GM18517 (cell line): ENCODE data around the gene FYB1.
"Not testable (repeated sequence)": the region's sequence is repeated elsewhere in the genome, so short reads cannot be mapped to it uniquely, and the experiment has no call there.

Experiments
- ATAC-seq: cut with Tn5 transposase; IDR thresholded peaks from one replicate; pipeline ENCODE4 v1.9.1; 2021; ENCODE audit warnings: mild to moderate bottlenecking, moderate library complexity; ENCODE audit not compliant: unreplicated experiment

Gene FYB1

GRCh38 chr5:39226558-39226957 is 7.2 kb upstream of the FYB1 start:
- no peak for ATAC-seq

DNA sequence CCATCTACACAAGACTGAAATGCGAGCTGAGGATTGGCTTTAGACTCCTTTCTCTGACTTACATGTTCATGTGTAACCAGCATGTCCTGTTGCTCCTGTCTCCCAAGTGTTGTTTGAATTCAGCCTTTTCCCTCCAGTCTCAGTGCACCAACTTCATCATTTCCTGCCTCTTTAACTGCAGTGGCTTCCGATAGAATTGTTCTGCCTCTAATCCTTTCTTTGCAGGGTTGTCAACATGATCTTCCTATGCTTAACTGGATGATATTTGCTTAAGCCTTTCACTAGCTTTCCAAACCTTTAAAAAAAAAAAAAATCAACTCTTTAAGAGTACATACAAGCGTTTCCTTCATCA is 6.7 kb upstream of the FYB1 start:
- ATAC-seq = no peak

- no peak for ATAC-seq
These were observed 6.2 kb upstream of the FYB1 start for GRCh38 chr5:39225405-39226099.

GRCh38 chr5:39224196-39224761 is 4.9 kb upstream of the FYB1 start:
- no peak for ATAC-seq

DNA sequence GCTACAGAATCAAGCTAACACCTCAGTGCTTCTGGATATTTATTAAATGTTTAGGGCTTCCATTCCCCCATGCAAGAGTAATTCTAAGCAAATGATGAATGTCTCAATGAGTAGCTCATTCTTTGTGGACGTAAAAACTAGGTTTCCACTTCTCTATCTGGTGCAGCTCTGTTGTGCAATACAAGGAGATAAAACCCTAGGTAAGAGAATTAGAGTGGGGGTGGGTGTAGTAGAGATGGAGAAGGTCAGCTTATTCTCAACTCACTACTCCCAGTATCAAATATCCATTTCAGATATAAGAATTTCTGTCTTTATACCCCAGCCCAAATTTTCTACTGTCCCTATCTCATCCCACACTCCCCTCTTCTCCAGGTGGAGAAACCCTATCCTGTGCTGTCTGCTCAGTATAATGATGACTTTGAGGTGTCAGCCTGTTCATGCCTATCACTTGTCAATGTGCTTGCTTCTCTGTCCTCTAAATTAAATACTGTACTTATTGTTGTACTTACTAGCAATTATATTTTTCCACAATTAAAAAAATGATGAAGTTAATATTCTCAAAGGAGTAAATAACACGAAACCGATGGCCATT is 4.3 kb upstream of the FYB1 start:
- ATAC-seq = no peak

DNA sequence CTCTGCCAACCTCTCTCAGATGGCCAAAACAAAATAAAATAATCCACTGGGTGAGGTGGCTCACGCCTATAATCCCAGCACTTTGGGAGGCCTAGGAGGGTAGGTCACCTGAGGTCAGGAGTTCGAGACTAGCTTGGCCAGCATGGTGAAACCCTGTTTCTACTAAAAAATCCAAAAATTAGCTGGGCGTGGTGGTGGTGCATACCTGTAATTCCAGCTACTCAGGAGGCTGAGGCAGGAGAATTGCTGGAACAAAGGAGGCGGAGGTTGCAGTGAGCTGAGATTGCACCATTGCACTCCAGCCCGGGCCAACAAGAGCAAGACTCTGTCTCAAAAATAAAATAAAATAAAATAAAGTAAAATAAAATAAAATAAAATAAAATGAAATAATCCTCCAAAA is 2.3 kb upstream of the FYB1 start:
- ATAC-seq = not testable (repeated sequence)

- ATAC-seq = no peak
These were observed 1.1 kb upstream of the FYB1 start for GRCh38 chr5:39220280-39221030.

DNA sequence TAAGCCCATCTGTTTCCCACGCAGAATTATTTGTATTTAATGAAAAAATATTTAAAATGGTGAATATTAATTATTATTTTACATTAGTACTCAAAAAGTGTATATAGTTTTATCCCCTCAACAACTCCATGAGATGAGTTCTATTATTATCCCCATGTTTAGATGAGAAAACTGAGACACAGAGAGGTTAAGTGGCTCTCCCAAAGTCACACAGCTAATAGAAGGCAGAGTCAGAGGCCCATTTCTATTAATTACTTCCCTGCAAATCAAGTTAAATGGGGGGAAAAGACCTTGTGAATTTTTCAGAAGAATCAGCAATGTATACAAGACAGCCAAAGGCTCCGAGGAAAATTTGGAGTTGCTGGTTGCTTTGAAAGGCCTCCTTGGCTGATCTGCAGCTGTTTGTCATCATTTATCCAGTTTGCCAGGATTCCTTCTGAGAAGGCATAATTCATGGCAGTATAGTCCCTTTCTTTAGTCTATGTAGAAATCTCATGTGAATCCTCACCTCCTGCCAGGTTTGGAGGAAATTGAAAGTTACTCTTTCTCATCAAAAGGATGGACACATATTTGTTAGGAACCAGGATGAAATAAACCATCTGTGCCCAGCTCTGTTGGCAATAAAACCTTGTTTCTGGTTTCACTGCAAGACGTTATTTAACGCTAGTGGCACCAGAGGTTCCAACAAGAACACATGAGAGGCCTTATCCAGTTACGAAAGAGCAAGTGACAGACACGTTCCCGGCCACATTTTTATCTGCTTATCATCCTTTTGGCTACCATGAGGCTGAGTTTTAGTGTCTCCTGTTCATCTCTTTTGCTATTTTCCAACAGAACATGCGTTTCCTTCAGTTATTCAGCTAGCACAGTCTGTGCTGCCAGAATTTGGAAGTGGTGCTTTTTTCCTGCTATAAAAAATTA is 621 bp downstream of the FYB1 start:
- ATAC-seq = no peak

- peak; percentile 85 for ATAC-seq
These were observed 1.7 kb downstream of the FYB1 start for GRCh38 chr5:39217365-39218281.

DNA sequence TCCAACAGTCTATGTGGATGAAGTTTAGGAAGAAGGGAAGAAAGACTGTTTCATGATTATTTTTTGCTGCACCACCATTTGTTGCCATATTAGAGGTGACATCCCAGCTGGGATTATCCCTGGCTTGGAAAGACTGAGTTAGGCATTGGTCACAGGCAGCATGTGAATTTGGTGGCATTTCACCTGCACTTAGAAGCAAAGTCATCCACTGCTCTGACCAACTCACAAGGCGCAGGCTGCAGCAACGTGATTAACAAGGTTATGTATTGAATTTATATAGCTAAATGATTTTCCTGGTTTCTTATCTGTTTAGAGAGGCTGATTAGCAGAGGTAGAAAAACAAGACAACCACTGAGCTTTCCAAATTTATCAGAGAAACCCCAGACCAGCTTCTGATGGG is 2.7 kb downstream of the FYB1 start:
- no peak for ATAC-seq

DNA sequence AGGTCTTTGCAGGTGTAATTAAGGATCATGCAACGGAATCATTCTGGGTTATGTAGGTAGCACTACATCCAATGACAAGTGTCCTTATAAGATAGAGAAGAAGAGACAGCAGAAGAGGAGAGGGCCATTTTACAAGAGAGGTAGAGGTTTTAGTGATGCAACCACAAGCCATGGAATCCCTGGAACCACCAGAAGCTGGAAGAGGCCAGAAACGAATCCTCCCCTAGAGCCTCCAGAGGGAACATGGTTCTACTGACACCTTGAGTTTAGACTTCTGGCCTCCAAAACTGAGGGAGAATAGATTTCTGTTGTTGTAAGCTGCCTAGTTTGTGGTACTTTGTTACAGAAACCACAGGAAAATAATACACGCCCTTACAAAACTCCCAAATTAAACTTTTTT is 3.5 kb downstream of the FYB1 start:
- ATAC-seq = no peak

DNA sequence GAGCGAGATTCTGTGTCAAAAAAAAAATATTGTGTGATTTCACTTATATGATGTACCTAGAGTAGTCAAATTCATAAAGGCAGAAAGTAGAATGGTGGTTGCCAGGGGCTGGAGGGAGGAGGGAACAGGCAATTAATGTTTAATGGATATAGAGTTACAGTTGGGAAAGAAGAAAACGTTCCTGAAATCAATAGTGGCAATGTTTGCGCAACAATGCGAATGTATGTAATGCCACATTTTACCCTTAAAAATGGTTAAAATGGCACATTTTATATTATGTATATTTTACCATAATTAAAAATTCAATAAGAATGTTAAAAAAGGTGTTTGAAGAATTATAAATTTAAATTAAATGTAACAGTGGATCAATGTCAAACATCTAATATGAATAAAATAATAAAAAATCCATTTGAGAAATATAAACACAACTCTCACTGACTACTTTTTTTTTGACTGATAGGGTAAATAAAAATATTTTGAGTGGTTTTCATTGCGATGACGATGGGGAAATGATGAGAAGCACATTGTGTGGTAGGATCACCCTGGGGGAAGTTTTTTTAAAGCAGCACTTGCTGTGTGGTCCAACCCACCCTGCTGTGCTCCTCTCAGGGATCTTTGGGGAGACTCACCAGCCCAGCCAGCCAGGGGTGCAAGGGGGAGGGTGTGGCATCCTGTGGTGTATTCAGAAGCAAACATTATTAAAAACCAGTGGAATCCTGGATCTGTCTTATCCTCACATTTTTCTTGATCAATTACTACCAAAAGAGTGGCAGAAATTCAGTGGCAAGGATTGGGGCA is 4.3 kb downstream of the FYB1 start:
- no peak for ATAC-seq

- no peak for ATAC-seq
These were observed 5.7 kb downstream of the FYB1 start for GRCh38 chr5:39213447-39214207.

DNA sequence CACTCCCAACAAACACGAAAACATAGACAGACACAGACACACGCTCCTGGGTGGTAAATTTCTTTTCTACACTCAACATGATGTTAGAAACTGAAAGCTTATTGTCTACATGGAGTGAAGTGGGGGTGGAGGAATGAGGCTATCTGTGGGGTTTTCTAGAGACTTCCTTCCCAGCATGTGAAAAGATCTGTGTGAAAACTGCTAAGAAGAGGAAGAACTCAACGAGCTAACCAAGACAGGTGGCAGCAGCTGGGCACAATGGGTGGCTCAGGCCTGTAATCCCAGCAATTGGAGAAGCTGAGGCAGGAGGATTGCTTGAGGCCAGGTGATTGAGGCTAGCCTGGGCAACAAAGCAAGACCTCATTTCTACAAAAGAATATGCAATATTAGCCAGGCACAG is 7.6 kb downstream of the FYB1 start:
- ATAC-seq = no peak

- ATAC-seq = no peak
These were observed 9.4 kb downstream of the FYB1 start for GRCh38 chr5:39209924-39210323.

- ATAC-seq = no peak
These were observed 10.9 kb downstream of the FYB1 start for GRCh38 chr5:39208471-39208870.

GRCh38 chr5:39207345-39208045 is 11.9 kb downstream of the FYB1 start:
- ATAC-seq = no peak
